MCF 10A (cell line): ENCODE data around the gene ANKRD11. TPM values are rescaled to one million over a fixed set of nuclear protein-coding genes. Genes with fewer than 3 reads are reported as not detected.
A peak's percentile ranks its signal among the peaks of the same experiment; 100 is the strongest.

Source experiments
- BruUV-seq: library from RNA; stranded (reverse); fragments of 400-500 nt; replicated peaks from 2 replicates; lab custom pipeline; 2021; lab: Mats Ljungman, UMichigan
- CTCF ChIA-PET: fragments of 300-600 bp; sonication (Branson Sonifier 250); formaldehyde crosslinking; extraction: SDS; loops from one replicate; lab custom pipeline; 2021; ENCODE audit warnings: antibody characterized with exemption, inconsistent platforms; lab: Yijun Ruan, JAX
- POLR2A ChIA-PET: fragments of 300-600, 350-650 bp; sonication (Branson Sonifier 250); formaldehyde crosslinking; extraction: SDS; loops from one replicate; lab custom pipeline; 2020; ENCODE audit warnings: antibody characterized with exemption, inconsistent platforms; lab: Yijun Ruan, JAX
- DNase-seq: peaks from one replicate; pipeline ENCODE4 v3.0.0-alpha.2; 2018; ENCODE audit not compliant: unreplicated experiment
- H3K27ac Mint-ChIP-seq: one replicate; pipeline ENCODE4 v1.8.0; 2022; ENCODE audit warnings: mild to moderate bottlenecking, low read depth, mixed read lengths; ENCODE audit not compliant: unreplicated experiment
- H3K27me3 Mint-ChIP-seq: one replicate; pipeline ENCODE4 v1.8.0; 2022; ENCODE audit warnings: mixed read lengths; ENCODE audit not compliant: insufficient read depth, unreplicated experiment
- H3K36me3 Mint-ChIP-seq: one replicate; pipeline ENCODE4 v1.8.0; 2022; ENCODE audit warnings: mild to moderate bottlenecking, moderate library complexity, mixed read lengths; ENCODE audit not compliant: insufficient read depth, unreplicated experiment
- H3K4me1 Mint-ChIP-seq: one replicate; pipeline ENCODE4 v1.8.0; 2022; ENCODE audit warnings: mixed read lengths; ENCODE audit not compliant: insufficient read depth, unreplicated experiment
- H3K4me3 Mint-ChIP-seq: one replicate; pipeline ENCODE4 v1.8.0; 2022; ENCODE audit warnings: mild to moderate bottlenecking, moderate library complexity, mixed read lengths; ENCODE audit not compliant: unreplicated experiment
- H3K9me3 Mint-ChIP-seq: one replicate; pipeline ENCODE4 v1.8.0; 2022; ENCODE audit warnings: mixed read lengths; ENCODE audit not compliant: unreplicated experiment
- intact Hi-C: fragments of 100-400 bp; cut with micrococcal nuclease; formaldehyde crosslinking; loops from 2 replicates; pipeline ENCODE4 v1.14.1; 2022
- total RNA-seq: library from RNA; stranded (reverse); gene quantifications from 2 replicates; pipeline ENCODE4 v1.2.3, GENCODE V29; 2022
- TF ChIP-seq, protein P1 (sequence below): fragments of 200-600 bp; IDR thresholded peaks from one replicate; pipeline ENCODE4 v1.8.0; 2022; ENCODE audit warnings: antibody characterized with exemption, mild to moderate bottlenecking; ENCODE audit not compliant: unreplicated experiment

The ANKRD11 gene
- total RNA-seq, 1 experiment from 2014 or later, result 237 TPM

DNA sequence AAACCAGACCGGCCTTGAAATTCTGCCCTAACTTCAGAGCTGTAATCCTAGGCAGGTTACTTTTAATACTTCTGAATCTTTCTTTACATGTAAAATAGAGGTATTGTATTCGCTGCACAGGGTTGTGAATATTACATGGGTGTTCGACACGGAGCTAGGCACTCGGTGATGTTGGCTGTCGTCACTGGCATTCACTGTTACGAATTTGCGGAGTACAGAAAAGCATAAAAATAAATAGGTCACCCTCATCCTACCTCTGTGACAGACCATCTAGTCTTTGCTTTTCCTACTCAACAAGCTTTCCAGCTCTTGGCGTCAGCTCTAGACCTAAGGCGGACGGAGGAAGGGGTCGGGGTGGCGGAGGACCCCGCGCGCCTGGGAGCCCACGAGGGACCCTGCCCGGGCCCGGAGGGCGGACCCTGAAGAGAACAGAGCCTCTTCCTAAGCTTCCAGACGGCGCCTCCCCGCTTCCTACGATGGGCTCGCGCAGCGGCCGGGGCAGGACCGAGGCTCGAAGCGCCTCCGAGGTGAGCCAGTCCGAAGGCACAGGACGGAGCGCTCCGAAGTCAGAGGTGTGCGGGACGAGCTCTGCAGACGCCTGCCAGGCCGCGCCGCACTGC, 17.0 kb upstream of the ANKRD11 start:
- Mint-ChIP-seq H3K9me3 (no peaks in the 10 kb centered on the region), H3K36me3 (peaks cover 27% of the 10 kb centered on the region), H3K4me1 (peaks cover 18% of the 10 kb centered on the region), H3K27me3 (no peaks in the 10 kb centered on the region), H3K27ac (peak overlapping the region; percentile 12), H3K4me3 (peak overlapping the region; percentile 77)
- intact Hi-C loops, result loop anchor here (5.0 kb wide), 1 partner anchor 110 kb away; no protein-coding TSS in a partner anchor
- POLR2A ChIA-PET, result interaction anchor here (1.0 to 4.8 kb wide), 24 partner anchors 9 to 267 kb away, joined by 3 to 46 read pairs (median 6); partner anchors contain the start of gene ANKRD11
- CTCF ChIA-PET, result interaction anchor here (0.5 to 0.9 kb wide), 4 partner anchors 16 to 191 kb away, joined by 3 to 4 read pairs (median 4); no protein-coding TSS in a partner anchor
- DNase-seq, result no peak
- no TSS peak for BruUV-seq
- TF ChIP-seq, protein P1, sequence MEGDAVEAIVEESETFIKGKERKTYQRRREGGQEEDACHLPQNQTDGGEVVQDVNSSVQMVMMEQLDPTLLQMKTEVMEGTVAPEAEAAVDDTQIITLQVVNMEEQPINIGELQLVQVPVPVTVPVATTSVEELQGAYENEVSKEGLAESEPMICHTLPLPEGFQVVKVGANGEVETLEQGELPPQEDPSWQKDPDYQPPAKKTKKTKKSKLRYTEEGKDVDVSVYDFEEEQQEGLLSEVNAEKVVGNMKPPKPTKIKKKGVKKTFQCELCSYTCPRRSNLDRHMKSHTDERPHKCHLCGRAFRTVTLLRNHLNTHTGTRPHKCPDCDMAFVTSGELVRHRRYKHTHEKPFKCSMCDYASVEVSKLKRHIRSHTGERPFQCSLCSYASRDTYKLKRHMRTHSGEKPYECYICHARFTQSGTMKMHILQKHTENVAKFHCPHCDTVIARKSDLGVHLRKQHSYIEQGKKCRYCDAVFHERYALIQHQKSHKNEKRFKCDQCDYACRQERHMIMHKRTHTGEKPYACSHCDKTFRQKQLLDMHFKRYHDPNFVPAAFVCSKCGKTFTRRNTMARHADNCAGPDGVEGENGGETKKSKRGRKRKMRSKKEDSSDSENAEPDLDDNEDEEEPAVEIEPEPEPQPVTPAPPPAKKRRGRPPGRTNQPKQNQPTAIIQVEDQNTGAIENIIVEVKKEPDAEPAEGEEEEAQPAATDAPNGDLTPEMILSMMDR, result no peak

GRCh38 chr16:89506791-89507191, 16.4 kb upstream of the ANKRD11 start:
- Mint-ChIP-seq H3K9me3 (no peaks in the 10 kb centered on the region), H3K27ac (peak overlapping the region; percentile 78), H3K4me3 (peak overlapping the region; percentile 77), H3K4me1 (peaks cover 24% of the 10 kb centered on the region), H3K36me3 (peaks cover 27% of the 10 kb centered on the region), H3K27me3 (no peaks in the 10 kb centered on the region)
- no TSS peak for BruUV-seq
- intact Hi-C loops, result loop anchor here (5.0 kb wide), 1 partner anchor 109 kb away; no protein-coding TSS in a partner anchor
- ChIA-PET POLR2A (interaction anchor here (1.0 to 4.8 kb wide), 16 partner anchors 9 to 266 kb away, joined by 3 to 46 read pairs (median 6); partner anchors contain the start of gene ANKRD11), CTCF (interaction anchor here (0.7 to 0.9 kb wide), 2 partner anchors 177 to 190 kb away, joined by 4 read pairs; no protein-coding TSS in a partner anchor)
- TF ChIP-seq, protein P1, result no peak
- no peak for DNase-seq

- POLR2A ChIA-PET, result interaction anchor here (0.6 to 3.3 kb wide), 10 partner anchors 10 to 266 kb away, joined by 3 to 18 read pairs (median 4); no protein-coding TSS in a partner anchor
- H3K36me3 Mint-ChIP-seq, result peaks cover 22% of the 10 kb centered on the region
- H3K27ac Mint-ChIP-seq, result peak overlapping the region; percentile 78
- intact Hi-C loops, result loop anchor here (5.0 kb wide), 1 partner anchor 109 kb away; no protein-coding TSS in a partner anchor
- H3K4me3 Mint-ChIP-seq, result peak overlapping the region; percentile 61
- no peak for DNase-seq
- H3K9me3 Mint-ChIP-seq, result no peaks in the 10 kb centered on the region
- no TSS peak for BruUV-seq
- H3K4me1 Mint-ChIP-seq, result peaks cover 24% of the 10 kb centered on the region
- CTCF ChIA-PET, result interaction anchor here (0.7 kb wide), 1 partner anchor 51 kb away, joined by 3 read pairs; no protein-coding TSS in a partner anchor
- no peaks in the 10 kb centered on the region for H3K27me3 Mint-ChIP-seq
- TF ChIP-seq, protein P1, result no peak
Observed at GRCh38 chr16:89506113-89506504, 15.7 kb upstream of the ANKRD11 start.
